Gastroesophageal sphincter (tissue), 4 donors: Measurements from ENCODE around the gene TMA7. TPM values are rescaled to one million over a fixed set of nuclear protein-coding genes. Genes with fewer than 3 reads are reported as not detected.
A peak's percentile ranks its signal among the peaks of the same experiment; 100 is the strongest.

Experiments used
- ATAC-seq: fragments of 150-250 bp; one replicate; pipeline ENCODE4 v1.9.1; 2016; ENCODE audit warnings: mild to moderate bottlenecking, moderate library complexity
- H3K27ac ChIP-seq, 4 donors: fragments of 200-600 bp; sonication (generic) in 3 of 4; 1 replicate in 3 of 4; 2 replicates in 1 of 4; pipeline ENCODE4 v1.5.1; 2016 to 2019
- H3K27me3 ChIP-seq: fragments of 200-600 bp; sonication (generic); one replicate; pipeline ENCODE4 v1.5.1; 2019
- H3K36me3 ChIP-seq, 2 donors: fragments of 200-600 bp; sonication (generic); one replicate each; pipeline ENCODE4 v1.5.1; 2019; ENCODE audit warnings: control low read depth in 1 of 2
- H3K4me1 ChIP-seq, 3 donors: fragments of 200-600 bp; sonication (generic); 1 replicate in 2 of 3; 2 replicates in 1 of 3; pipeline ENCODE4 v1.5.1; 2016 to 2019; ENCODE audit warnings: control low read depth in 2 of 3
- H3K4me3 ChIP-seq, 2 donors: fragments of 200-600 bp; sonication (generic); one replicate each; pipeline ENCODE4 v1.5.1; 2019; ENCODE audit warnings: mild to moderate bottlenecking in 1 of 2, moderate library complexity in 1 of 2
- H3K9me3 ChIP-seq, 3 donors: fragments of 200-600 bp; sonication (generic); one replicate each; pipeline ENCODE4 v1.5.1; 2017 to 2019; ENCODE audit warnings: control low read depth in 2 of 3
- EP300 ChIP-seq: sonication (generic); formaldehyde crosslinking; IDR thresholded peaks from one replicate; pipeline ENCODE4 v1.6.1; 2017; ENCODE audit warnings: antibody characterized with exemption, mild to moderate bottlenecking
- POLR2A ChIP-seq, 2 donors: fragments of 450-650 bp; IDR thresholded peaks; one replicate each; pipeline ENCODE4 v1.6.1; 2017; ENCODE audit warnings: antibody characterized with exemption in 2 of 2, mild to moderate bottlenecking in 2 of 2, moderate library complexity in 1 of 2
- POLR2AphosphoS5 ChIP-seq: sonication (generic); formaldehyde crosslinking; IDR thresholded peaks from one replicate; pipeline ENCODE4 v1.6.1; 2017; ENCODE audit warnings: antibody characterized with exemption
- WGBS, 2 donors: methylation state at CpG; one replicate each; pipeline ENCODE4 v1.1.5; 2018; ENCODE audit warnings: low coverage in 1 of 2; 5-methylcytosine and 5-hydroxymethylcytosine counted together
- total RNA-seq, 4 donors: library from RNA; depleted of rRNA; stranded (reverse); fragments of >200 nt; gene quantifications; one replicate each; pipeline ENCODE4 v1.1.0, GENCODE V29; 2016
- TF ChIP-seq, protein P1 (sequence below), 4 experiments: fragments of 200-600 bp in 2 of 4; fragments of 450-650 bp in 2 of 4; sonication (generic) in 1 of 4; IDR thresholded peaks; one replicate each; pipeline ENCODE4 v1.5.1; 2017 to 2019; ENCODE audit warnings: antibody characterized with exemption in 4 of 4, mild to moderate bottlenecking in 2 of 4, moderate library complexity in 2 of 4

The TMA7 gene
- total RNA-seq, 4 donors from 2014 or later: 200 to 329 (median 260) TPM

- TF ChIP-seq POLR2AphosphoS5: no peak
- TF ChIP-seq, protein P1, sequence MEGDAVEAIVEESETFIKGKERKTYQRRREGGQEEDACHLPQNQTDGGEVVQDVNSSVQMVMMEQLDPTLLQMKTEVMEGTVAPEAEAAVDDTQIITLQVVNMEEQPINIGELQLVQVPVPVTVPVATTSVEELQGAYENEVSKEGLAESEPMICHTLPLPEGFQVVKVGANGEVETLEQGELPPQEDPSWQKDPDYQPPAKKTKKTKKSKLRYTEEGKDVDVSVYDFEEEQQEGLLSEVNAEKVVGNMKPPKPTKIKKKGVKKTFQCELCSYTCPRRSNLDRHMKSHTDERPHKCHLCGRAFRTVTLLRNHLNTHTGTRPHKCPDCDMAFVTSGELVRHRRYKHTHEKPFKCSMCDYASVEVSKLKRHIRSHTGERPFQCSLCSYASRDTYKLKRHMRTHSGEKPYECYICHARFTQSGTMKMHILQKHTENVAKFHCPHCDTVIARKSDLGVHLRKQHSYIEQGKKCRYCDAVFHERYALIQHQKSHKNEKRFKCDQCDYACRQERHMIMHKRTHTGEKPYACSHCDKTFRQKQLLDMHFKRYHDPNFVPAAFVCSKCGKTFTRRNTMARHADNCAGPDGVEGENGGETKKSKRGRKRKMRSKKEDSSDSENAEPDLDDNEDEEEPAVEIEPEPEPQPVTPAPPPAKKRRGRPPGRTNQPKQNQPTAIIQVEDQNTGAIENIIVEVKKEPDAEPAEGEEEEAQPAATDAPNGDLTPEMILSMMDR (IDR thresholded peaks at IDR 0.05): no peak
- no peak for TF ChIP-seq POLR2A (IDR thresholded peaks at IDR 0.05)
- TF ChIP-seq EP300: no peak
- no peaks in the 10 kb centered on the region for H3K27me3 ChIP-seq
- H3K9me3 ChIP-seq: no peaks in the 10 kb centered on the region
- WGBS, 2 donors: no CpG with 5 or more reads among the region's 19 CpGs
- peak overlapping the region; percentile 28 to 57 for H3K4me3 ChIP-seq
- ATAC-seq: peak; percentile 2
- peaks cover 4 to 72% (median 55%) of the 10 kb centered on the region in 3 donors for H3K4me1 ChIP-seq
- H3K27ac ChIP-seq: peak overlapping the region; percentile 92 to 98 (median 97)
- H3K36me3 ChIP-seq: peaks cover 0 to 58% of the 10 kb centered on the region in 2 donors
Measured at GRCh38 chr3:48466386-48467109, 26.5 kb downstream of the TMA7 start.

DNA sequence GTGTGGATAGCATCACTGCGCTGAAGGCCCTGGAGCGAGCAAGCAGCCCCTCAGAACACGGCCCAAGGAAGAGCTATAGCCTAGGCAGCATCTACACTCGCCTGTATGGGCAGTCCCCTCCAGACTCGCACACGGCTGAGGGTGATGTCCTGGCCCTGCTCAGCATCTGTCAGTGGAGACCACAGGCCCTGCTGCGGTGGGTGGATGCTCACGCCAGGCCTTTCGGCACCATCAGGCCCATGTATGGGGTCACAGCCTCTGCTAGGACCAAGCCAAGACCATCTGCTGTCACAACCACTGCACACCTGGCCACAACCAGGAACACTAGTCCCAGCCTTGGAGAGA, 27.0 kb downstream of the TMA7 start:
- Histone ChIP-seq H3K9me3 (no peaks in the 10 kb centered on the region), H3K4me1 (peaks cover 4 to 77% (median 60%) of the 10 kb centered on the region in 3 donors), H3K27ac (peak overlapping the region; percentile 92 to 98 (median 97)), H3K27me3 (no peaks in the 10 kb centered on the region), H3K36me3 (peaks cover 0 to 53% of the 10 kb centered on the region in 2 donors), H3K4me3 (peak overlapping the region in 1 of 2 donors; percentile 57)
- WGBS, 2 donors: no CpG with 5 or more reads among the region's 9 CpGs
- ATAC-seq: no peak
- TF ChIP-seq POLR2A (IDR thresholded peaks at IDR 0.05) (no peak), POLR2AphosphoS5 (no peak), EP300 (no peak)
- TF ChIP-seq, protein P1 (IDR thresholded peaks at IDR 0.05): no peak

DNA sequence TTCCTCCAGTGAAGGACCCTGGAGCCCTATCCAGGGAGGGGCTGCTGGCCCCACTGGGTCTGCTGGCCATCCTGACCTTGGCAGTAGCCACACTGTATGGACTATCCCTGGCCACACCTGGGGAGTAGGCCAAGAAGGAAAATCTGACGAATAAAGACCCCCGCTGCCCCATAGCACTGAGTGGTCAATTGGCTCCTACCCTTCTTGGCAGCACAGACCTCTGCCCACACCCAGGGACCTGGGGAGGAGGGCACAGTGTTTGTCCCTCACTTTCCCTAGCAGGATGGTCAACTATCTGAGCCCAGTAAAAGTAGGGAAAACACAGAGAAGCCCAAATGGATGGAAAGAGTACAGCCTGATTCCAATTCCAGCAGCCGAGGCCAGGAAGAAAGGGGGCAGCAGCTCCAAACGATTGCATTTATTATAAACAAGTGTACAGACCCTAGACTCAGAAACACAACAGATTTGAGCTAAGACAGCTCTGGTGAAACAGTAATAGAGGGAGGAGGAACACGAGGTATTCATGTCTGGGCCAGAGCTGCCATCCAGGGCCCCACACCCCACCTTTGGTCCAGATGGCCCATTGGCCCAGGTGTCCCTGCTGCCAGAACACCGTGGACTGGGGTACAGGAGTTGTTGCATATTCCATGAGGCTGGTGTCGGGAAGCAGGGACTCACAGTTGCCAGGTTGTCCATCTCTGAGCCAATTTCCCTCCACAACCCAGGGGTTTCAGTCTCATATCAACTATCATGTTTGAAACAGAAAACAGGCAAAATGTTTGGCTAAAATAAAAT, 27.6 kb downstream of the TMA7 start:
- peaks cover 4 to 81% (median 63%) of the 10 kb centered on the region in 3 donors for H3K4me1 ChIP-seq
- WGBS, 2 donors: 50 to 53% methylated on average over 3 to 6 of the region's 7 CpGs
- no peak for ATAC-seq
- H3K27ac ChIP-seq: peak overlapping the region; percentile 92 to 98 (median 97)
- TF ChIP-seq EP300: no peak
- no peak for TF ChIP-seq POLR2AphosphoS5
- TF ChIP-seq, protein P1 (IDR thresholded peaks at IDR 0.05): no peak
- no peak for TF ChIP-seq POLR2A (IDR thresholded peaks at IDR 0.05)
- H3K36me3 ChIP-seq: peaks cover 0 to 52% of the 10 kb centered on the region in 2 donors
- H3K27me3 ChIP-seq: no peaks in the 10 kb centered on the region
- peak overlapping the region in 1 of 2 donors; percentile 57 for H3K4me3 ChIP-seq
- no peaks in the 10 kb centered on the region for H3K9me3 ChIP-seq

- peaks cover 4 to 85% (median 65%) of the 10 kb centered on the region in 3 donors for H3K4me1 ChIP-seq
- no peak for ATAC-seq
Measured at GRCh38 chr3:48468329-48468731, 28.3 kb downstream of the TMA7 start.

More at GRCh38 chr3:48468329-48468731, 28.3 kb downstream of the TMA7 start:
- peak overlapping the region in 1 of 2 donors; percentile 8 for H3K4me3 ChIP-seq
- peaks cover 0 to 47% of the 10 kb centered on the region in 2 donors for H3K36me3 ChIP-seq
- TF ChIP-seq POLR2AphosphoS5: no peak
- no peak for TF ChIP-seq POLR2A (IDR thresholded peaks at IDR 0.05)
- TF ChIP-seq, protein P1 (IDR thresholded peaks at IDR 0.05): no peak
- TF ChIP-seq EP300: no peak
- H3K27me3 ChIP-seq: no peaks in the 10 kb centered on the region
- 57 to 83% methylated on average over 1 of the region's 8 CpGs for WGBS, 2 donors
- H3K9me3 ChIP-seq: no peaks in the 10 kb centered on the region
- H3K27ac ChIP-seq: peak overlapping the region in 3 of 4 donors; percentile 97 to 98 (median 97)
